Fibroblast of peridontal ligament (primary cell): ENCODE measurements around the gene SMIM1.

Experiments used
- DNase-seq: peaks from one replicate; pipeline ENCODE4 v3.0.0-alpha.2; 2010; ENCODE audit errors: extremely low read depth

SMIM1 gene

GRCh38 chr1:3777078-3777547 is 4.6 kb downstream of the SMIM1 start:
- no peak for DNase-seq

DNA sequence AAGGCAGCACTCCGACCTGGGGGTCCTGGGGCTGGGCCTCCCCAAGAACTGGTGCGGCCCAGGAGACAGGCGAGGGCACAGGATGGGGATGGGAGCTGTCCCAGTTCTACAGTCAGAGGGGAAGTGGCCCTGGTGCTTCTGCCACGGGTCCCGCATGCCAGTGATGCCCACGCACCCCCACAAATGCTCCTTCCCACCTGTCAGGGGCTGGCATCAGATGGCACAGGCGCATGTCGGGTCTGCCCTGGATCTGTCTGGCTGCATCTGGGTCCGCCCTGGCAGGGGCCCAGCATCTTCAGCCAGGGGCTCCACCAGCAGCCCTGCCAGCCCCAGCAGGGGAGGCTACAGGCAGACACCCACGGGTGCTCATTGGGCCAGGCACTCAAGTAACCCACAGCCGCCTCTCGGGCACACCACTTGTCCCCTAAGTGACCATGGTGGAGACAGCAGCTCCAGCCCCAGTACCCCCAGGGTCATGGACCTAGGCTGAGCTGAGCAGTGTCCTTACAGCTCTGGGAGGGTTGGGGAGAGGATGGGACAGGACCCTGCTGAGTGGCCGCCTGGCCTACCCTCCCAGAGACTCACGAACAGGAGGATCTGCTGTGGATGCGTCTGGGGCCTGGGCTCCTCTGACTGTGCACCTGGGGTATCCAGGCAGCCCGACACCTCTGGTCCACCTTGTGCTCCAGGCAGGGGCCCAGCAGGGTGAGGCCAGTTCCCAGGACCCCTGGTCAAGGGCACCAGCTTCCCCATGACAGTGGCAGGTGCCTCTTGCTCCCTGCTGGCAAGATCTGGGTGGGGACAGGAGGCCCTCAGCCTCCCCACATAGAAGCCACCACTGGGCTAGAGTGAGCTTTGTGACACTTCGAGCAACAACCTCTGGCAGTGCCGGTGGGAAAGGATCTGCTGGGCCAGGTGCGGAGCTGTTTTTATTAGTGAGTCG is 5.4 kb downstream of the SMIM1 start:
- no peak for DNase-seq

DNA sequence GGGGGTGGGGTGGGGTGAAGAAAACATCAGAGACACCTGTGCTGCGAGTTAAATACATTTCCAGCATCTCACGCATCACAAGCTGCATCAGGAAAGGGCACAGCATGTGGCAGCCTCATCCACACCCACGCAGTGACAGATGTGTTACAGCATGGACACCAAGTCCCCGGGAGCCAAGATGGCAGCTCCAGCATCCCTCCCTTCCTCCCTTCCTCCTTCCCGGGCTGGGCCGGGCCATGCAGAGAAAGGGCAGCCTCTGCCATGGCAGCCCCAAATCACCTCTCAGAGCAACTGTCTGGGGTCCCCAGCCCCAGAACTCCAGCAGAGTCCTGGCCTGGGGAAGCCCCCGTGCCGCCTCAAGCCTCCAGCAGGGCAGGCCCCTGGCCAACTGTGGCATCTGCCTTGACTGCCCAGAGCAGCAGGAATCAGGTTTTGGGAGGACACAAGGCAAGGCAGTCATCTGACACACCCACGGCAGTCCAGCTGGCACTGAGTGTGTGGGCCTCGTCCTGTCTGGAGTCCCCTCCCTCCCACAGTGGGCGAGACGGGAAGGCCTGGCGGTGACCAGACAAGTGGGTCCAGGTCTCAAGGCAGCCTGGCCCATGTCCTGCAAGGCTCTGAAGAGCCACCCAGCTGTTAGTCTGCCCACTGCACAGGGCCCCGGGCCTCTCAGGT is 6.2 kb downstream of the SMIM1 start:
- no peak for DNase-seq

DNA sequence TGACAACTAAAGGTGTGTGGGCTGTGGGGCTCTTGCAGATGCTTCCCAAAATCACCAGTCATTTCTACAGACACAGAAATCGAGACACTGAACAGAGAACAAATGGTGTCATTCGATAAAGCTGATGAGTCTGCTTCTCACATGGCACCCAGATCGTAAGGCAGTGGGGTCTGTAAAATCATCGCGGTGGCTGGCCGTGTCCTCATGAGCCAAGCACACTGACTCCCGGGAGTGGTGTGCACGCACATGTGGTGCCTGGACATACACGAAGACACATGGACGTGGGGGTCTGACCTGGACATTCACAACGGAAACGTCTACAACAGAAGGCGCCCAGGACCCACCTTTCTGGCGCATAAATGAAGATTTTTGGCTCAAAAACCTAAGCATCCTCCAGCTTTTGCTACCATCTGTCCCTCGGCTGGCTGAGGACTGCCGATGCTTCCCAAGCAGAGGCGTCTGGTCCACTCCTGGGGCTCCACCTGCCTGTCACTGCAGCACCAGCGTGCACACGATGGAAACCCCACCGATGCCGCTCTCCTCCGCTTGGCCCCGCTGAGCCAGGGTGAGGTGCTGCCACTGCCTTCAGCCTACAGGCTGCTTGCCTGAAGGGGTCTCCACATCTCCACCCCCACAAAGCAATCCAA is 6.8 kb downstream of the SMIM1 start:
- no peak for DNase-seq

DNA sequence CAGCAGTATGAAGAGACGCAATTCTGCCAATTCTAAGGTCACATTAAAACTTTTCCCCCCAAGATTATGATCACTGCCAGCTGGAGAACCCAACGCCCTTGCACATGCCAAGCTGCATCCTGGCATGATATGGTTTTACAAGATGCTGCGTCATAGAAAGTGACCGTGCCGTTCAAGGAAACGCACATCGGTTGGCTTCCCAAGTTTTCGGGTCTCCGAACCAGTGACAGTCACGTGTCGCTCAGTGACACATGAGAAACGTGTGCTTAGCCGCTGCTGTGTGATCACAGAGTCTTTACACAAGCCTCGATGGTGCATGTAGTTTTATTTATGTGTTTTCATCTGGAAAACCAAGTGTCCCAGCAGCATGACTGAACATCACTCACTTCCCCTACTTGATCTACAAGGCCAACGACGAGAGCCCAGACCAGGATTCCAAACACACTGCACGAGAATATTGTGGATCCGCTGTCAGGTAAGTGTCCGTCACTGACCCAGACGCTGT is 7.4 kb downstream of the SMIM1 start:
- no peak for DNase-seq

GRCh38 chr1:3780901-3781300 is 8.4 kb downstream of the SMIM1 start:
- no peak for DNase-seq

DNA sequence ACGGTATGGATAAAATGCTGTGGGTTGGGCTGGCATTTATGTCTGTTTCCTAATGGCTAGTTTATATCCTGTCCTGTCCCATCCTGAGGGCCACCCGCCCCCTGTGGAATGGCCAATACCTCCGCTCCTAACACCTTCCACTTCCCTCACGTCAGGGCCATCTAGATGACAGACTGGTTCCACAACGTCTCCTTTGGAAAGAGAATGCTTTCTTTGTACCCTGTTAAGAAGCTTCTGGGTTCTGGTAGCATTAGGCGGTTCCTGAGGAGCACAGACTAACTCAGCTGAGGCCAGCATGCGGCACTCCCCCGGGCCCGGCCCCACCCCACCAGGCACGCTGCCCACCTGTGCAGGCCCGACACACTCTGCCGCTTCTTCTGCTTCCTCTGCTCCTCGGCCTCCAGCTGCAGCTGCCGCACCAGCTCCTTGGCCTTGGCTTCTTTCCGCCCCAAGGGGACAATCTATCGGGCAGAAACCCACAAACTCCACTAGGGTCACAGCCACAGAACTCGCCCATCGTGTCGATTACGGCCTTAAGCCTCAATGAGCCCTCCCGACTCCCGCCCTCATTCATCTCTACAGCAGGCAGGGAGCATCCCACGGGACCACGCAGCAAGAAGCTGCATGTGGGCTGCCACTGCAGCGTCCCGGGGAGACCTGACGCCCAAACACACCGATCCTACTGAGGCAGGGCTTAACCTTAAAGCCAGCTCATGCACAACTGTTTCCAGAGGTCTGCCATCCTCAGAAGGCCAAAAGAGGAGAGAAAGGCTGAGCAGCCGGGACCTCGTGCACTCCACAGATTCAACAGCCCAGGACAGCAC is 11.3 kb downstream of the SMIM1 start:
- no peak for DNase-seq

DNA sequence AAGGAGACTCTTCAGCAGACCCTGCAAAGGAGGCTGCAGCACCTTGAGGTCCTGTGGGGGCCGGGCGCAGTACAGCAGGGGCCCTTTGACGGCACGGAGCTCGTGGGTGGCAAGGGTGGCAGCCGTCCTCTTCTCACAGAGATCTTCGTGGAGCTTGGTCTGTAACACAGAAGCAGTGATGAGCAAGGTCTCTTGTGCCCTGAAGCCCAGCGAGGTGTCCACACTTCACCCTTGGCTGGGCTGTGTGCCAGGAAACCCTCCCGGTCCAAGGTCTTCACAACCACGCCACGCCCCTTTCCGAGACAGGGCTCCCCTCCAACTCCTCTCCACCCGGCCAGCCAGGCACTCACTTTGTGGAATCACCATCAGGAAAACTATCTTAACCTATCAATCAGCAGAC is 12.5 kb downstream of the SMIM1 start:
- no peak for DNase-seq

GRCh38 chr1:3785456-3786157 is 13.1 kb downstream of the SMIM1 start:
- no peak for DNase-seq

GRCh38 chr1:3786468-3787348 is 14.2 kb downstream of the SMIM1 start:
- no peak for DNase-seq

- DNase-seq = no peak
Observed at GRCh38 chr1:3787349-3787715, 14.8 kb downstream of the SMIM1 start.

- DNase-seq = no peak
Observed at GRCh38 chr1:3787745-3788605, 15.4 kb downstream of the SMIM1 start.

DNA sequence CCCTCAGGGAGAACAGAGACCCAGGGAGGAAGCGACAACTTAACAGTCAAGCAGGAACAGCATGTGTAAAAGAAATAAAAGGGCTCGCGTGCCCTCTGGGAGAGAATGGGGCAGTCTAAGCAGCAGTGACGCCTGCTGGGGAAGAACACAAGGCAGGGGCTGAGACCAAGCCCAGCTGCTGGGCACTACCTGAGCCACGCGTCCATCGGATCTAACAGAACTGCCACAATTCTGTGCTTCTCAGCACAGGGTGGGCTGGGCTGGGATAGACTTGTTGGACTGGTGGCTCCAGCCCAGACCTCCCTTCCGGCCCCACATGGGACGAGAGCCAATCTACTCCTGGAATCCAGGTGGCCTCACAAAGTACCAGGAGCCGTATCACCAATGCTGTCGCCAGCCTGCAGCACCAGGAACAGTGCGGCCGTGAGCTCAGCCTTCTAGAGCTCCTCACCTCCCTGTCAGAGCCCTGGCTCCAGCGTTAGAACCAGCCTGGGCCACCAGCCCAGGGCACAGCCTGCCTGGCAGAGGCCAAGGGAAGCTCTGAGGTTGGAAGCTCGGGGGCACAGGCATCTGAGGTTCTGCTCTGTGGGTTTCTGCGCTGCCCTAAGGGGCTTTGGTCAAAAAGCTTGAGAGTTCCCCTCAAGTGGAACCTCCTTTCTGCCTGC is 16.3 kb downstream of the SMIM1 start:
- no peak for DNase-seq

GRCh38 chr1:3789421-3790300 is 17.1 kb downstream of the SMIM1 start:
- DNase-seq = no peak

GRCh38 chr1:3790500-3790923 is 18.0 kb downstream of the SMIM1 start:
- no peak for DNase-seq

DNA sequence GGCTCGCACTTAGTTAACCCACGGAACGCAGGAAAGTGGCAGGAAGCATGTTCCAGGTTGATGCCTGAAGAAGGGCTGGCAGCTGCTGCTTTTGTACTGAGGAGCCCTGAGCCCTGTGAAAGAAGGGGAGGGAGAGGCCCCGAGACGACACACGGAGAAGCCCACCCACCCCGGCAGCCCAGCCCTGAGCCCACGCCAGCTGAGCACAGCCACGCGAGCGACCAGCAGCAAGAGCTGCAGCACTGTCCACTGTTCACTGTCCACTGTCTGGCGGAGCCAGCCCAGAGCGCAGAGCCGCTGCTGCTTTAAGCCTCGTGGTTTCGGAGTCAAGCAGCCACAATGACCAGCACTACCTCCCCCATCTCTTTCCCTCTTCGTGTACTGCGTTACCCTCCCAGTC is 18.4 kb downstream of the SMIM1 start:
- no peak for DNase-seq
